ENCODE data around the gene MTR.
A peak's percentile ranks its signal among the peaks of the same experiment; 100 is the strongest.

MTR gene

DNA sequence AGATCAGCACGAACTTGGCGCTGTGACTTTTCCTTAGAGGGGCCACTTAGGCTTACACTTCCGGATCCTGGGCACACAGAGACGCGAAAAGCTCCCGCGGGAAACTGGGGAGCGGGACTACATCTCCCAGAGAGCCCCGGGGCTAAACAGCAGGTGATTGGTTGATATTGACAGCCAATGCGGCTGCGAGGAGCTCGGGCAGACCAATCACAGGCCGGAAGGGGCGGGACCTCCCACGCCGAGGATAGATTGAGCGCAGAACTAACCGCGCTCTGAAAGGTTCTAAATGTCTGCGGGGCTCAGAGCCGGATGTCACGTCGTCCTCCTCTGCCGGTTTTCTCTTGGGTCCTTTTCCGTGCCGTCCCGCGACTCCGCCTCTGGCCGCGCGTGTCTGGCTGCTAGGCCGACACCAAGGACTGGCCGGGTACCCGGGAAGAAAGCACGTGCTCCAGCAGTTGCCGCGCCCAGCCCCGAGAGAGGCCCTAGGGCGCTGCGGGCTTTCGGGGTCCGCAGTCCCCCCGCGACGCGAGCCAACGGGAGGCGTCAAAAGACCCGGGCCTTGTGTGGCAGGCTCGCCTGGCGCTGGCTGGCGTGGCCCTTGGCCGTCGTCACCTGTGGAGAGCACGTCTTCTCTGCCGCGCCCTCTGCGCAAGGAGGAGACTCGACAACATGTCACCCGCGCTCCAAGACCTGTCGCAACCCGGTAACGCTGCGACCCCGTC, at the start of gene MTR:
Gene MTR (plus strand): TSS at position 258 of the 722 bp plus-strand sequence. CDS start 412 bp downstream, at position 670.
- DNase-seq (ENCODE audit: low read depth) = peak; percentile 85

DNA sequence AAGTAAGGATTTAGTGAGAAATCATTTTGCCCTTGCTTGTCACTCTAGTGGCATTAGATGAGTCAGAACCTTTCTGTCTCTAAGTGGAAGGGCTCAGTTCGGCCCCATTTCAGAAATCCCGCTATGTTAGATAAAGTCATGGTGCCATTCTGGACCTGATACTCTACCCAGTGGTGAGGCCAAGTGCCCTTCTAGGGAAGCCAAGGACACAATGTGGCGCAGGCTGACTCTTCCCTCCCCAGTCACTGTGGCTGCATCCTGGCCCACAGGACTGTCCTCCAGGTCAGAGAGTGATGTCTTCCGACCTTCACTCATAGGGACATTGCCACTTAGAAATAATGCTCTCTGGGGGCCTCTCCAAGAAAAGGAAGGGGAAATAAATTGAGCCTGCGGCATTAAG, 48.3 kb upstream of the MTR start:
- no peak for DNase-seq (ENCODE audit: low read depth)

DNA sequence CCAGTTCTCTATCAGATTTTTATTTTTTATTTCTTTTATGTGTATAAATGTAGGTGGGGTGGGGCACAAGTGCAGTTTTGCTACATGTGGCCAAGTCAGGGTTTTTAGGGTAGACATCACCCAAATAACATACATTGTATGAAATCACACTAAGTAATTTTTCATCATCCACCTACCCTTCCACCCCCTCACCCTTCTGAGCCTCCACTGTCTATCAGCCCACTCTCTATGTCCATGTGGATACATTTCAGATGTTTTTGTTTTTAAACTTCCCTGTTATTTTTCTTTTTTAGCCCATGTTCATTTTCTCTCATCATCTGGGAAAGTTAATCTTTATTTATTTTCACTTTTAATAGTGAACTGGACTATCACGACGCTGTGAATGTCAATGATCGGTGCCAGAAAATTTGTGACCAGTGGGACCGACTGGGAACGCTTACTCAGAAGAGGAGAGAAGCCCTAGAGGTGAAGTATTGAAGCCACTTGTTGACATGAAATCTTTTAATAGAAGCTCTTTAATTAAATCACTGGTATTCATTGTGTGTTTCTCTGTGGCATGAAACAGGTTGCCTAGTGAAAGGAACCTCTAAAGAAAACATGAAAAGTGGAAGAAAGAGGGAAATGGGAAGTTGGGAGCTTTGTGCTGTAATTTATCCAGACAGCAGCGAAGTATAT, 47.6 kb upstream of the MTR start:
- DNase-seq (ENCODE audit: low read depth) = no peak

GRCh38 chr1:236748268-236748870, 46.7 kb upstream of the MTR start:
- no peak for DNase-seq (ENCODE audit: low read depth)

GRCh38 chr1:236750928-236751327, 44.2 kb upstream of the MTR start:
- DNase-seq (ENCODE audit: low read depth) = no peak

GRCh38 chr1:236751385-236751784, 43.7 kb upstream of the MTR start:
- no peak for DNase-seq (ENCODE audit: low read depth)

DNA sequence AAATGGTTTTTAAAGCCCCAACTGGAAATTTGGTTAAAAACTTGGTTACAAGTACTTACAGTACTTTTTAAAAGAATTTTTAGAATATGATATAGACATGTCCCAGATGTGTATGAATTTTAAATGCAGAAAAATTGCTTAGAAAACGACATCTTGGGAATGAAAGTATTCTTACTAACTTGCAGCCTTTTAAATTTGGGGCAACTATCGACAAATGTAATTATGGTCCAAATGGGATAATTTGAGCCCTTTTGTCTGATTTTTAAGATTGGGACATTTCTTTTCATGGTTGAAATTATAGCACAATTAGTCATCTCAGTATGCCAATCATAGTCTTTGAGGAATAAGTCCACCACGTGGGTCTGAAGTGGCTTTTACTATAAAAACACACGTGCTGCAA, 43.2 kb upstream of the MTR start:
- DNase-seq (ENCODE audit: low read depth) = no peak

DNA sequence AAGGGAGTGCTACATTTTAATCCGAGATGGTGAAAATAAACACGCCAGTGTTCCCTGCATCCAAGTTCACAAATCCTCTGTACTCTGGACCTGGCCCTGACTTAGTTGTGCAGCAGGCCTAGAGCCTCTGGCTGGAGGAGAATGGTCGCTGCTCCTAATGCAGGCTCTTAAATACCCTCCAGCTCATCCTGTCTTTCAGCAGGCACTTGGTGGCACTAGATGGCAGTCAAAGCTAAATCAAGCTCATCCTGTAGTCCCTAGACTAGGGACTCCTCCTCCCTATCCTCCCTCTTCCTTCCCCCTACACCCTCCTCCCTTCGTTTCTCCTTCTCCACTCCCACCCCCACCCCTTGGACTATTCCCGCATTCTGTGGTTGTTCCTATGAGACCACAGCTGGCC, 41.6 kb upstream of the MTR start:
- no peak for DNase-seq (ENCODE audit: low read depth)

DNA sequence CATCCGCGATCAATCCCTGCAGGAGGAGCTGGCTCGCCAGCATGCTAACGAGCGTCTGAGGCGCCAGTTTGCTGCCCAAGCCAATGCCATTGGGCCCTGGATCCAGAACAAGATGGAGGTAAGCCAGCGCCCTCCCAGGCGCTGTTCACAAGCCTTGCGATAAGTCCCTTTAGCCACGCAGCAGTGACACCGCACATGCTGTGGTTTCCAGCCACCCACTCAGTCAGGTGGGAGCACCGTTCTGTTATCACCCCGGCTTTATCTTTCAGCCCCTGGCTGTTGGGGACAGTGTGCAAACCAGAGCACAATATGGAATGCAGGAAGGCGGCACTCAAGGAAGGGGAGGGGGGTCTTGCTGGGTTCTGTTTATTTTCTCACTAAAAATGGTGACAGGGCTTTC, 41.1 kb upstream of the MTR start:
- DNase-seq (ENCODE audit: low read depth) = no peak

DNA sequence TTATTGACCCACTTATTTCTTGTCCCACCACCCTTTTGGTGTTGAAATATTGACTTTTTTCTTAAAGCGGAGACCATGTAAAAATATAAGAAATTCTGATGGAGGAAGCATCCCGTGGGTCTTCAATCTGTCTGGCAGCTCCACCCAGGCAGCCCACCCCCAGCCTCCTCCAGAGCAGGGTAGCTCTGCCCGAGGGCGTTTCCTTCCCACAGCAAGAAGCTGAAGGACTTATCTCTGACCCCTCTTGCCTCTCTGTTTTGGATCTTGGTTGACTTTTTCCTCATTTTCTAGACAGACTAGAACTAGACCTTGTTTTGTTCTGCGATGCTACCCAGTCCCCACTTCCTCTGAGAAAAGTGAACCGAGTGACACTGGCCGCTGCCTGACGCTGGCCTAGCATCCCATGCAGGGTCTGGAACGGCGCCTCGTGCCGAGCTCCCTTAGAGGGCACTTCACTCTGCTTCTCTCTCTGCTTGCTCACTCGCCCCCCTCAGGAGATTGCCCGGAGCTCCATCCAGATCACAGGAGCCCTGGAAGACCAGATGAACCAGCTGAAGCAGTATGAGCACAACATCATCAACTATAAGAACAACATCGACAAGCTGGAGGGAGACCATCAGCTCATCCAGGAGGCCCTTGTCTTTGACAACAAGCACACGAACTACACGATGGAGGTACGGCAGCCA, 40.4 kb upstream of the MTR start:
- no peak for DNase-seq (ENCODE audit: low read depth)

DNA sequence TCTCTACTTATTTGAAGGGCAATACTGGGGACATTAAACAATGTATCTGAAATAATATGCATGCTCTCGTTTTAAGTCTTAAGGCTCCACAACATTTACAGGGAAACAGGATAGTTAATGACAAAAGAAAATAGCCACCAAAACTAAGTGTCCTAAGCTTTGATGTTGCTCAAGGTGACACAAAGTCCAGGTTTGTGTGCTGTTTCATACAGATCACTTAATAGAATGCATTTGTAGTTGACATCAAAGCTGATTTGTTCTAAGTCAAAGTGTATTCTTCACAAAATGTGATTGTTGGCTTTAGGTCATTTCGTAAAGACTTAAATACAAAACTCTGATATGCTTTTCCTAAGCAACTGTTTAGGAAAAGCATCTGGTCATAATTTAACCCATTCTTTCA, 37.5 kb upstream of the MTR start:
- DNase-seq (ENCODE audit: low read depth) = no peak

DNA sequence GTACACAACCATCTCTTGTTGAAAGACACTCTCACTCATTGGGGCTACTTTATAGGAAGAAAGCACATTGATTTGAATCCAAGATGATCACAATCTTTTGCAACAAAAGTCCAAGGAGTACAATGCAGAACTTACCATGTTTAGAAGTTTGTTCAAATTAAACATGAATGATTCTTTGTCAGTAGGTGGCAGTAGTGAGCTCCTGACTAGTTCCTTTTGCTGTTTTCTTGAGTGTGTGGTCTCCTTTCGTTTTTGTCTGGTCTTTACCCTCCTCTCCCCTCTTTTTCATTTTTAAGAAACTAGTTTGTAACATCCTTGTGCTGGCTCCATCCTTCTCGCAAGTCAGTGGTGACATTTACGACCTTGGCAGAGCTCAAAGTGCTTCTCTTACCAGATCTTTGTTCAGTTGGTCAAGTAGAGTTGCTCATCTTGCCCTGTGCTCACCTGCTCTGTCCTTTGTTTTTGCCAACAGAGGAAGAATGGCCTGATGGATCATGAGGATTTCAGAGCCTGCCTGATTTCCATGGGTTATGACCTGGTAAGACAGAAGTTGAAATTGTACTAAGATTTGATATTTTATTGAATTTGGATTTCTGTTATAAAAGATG, 35.7 kb upstream of the MTR start:
- no peak for DNase-seq (ENCODE audit: low read depth)

DNA sequence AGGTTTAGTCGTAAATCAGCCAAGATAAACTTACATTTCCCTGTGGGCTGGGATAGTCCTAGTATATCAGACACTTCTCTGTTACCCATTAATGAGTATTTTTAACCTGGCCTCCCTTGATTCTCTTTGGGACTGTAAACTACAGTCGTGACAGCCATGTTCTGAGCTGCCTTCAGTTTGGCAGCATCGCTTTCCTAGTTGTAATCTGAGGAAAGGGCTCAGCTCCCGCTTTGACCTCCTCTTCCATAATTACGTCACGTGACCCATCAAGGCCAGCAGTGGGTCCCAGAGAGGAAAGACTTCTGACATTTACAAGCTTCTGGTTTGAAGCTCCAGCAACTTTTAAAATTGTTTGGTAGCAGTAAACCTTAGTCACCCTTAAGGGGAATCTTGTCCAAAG, 34.6 kb upstream of the MTR start:
- no peak for DNase-seq (ENCODE audit: low read depth)

DNA sequence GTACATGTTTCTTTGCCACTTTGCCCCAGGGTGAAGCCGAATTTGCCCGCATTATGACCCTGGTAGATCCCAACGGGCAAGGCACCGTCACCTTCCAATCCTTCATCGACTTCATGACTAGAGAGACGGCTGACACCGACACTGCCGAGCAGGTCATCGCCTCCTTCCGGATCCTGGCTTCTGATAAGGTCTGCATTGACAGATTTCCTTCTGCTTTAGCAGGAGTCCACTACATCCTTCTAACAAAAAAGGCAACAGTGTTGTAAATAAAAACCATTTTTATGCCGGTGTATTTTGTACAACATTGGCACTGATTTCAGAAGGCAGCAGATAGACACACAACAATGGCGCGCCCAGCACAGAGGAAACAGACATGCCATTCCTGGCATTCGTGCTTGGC, 34.1 kb upstream of the MTR start:
- DNase-seq (ENCODE audit: low read depth) = no peak

DNA sequence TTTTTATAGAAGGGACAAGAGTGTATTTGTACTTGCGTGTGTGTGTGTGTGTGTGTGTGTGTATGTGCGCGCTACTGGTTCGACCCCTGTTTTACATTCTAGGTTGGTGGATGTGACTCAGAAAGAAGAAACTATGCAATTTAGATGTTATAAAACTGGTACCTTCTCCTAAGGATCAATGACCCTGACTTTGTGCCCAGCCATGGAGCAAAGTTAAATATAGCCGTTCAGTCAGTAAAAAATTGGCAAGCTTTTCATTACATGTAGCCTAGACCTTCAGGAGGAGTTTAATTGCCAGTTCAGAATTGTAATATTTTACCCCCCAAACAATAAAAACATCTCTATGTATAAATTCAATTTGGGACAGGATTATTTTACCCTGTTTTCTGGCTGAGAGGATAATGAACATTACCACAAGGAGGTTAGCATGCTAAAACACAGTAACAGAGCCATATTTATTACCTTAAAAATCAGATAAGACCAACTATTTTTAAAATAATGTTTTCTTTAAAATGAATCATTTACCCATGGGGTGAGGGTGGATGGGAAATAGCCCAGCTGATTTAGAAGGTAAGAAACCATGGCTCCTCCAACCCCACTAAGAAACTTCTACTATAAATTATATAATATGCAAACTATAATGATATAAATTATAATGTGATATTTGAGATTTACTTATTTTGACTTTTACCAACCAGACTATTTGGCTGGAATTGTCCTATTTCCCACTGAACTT, 33.5 kb upstream of the MTR start:
- no peak for DNase-seq (ENCODE audit: low read depth)

DNA sequence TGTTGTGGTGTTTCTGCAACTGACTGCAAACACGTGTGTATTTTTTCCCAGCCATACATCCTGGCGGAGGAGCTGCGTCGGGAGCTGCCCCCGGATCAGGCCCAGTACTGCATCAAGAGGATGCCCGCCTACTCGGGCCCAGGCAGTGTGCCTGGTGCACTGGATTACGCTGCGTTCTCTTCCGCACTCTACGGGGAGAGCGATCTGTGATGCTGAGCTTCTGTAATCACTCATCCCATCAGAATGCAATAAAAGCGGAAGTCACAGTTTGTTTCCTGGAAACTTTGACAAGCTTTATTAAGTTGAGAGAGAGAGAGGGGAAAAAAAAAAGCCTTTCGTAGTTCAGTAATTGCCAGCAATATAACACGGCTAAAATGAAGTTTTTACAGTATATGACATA, 32.7 kb upstream of the MTR start:
- DNase-seq (ENCODE audit: low read depth) = no peak

DNA sequence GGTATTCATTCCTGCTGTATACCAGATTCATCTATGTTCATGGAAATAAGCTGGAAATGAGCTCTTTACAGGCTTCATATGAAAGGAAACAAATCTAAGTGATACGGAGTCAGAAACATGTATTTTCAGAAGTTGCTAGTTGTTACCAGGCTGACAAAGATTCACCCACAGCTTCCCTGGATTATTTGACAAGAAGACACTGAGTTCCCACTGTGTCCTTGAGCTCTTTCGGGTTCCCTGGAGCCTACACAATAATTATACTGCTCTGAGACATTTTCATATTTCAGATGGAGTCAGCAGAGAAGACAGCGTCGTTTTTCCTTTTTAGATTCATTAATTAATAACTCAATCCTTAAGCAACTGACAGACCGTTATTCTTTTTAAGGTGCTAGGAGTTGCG, 29.3 kb upstream of the MTR start:
- DNase-seq (ENCODE audit: low read depth) = no peak

DNA sequence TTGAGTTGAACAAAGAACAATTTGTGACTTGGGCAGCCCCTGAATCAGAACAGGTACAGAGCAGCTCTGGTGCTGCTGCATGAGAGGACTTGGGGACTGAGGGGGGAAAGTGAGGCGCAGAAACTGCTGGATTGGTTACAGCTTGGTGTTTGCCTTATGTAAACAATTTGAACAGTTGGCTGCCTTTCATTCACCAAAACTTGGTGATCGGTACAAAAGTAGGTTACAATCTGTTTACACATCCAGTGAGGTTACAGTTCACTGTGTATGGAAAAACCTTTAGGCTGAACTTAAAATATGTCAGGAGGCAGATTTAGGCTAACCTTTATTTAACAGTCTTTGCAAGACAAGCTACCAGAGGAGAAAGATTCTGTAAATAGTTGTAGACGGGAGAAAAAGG, 28.6 kb upstream of the MTR start:
- DNase-seq (ENCODE audit: low read depth) = no peak

- DNase-seq (ENCODE audit: low read depth) = no peak
Observed at GRCh38 chr1:236767276-236767675, 27.8 kb upstream of the MTR start.

GRCh38 chr1:236768601-236769000, 26.5 kb upstream of the MTR start:
- DNase-seq (ENCODE audit: low read depth) = no peak

GRCh38 chr1:236773919-236774318, 21.2 kb upstream of the MTR start:
- no peak for DNase-seq (ENCODE audit: low read depth)

DNA sequence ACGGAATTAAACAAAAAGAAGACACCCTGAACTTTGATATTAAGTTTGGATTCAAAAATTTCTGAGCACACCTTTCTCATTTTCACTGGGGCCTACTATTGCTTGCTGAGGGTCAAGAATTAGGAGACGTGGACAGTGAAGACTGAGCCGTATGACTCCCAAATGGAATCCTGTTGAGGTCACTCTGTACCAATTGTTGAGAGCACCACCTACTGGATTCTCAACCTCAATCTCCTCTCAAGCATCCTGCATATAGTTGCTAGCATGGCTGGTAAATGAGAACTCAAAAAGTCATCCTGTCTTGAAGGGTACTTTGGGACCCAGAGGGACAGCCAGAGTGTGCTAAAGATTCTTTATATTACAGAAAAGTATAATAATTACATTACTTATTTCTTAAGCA, 20.2 kb upstream of the MTR start:
- DNase-seq (ENCODE audit: low read depth) = no peak

Data from non-pigmented ciliary epithelial cell (primary cell).